ENCODE results near the gene PRKCD. TPM values are rescaled to one million over a fixed set of nuclear protein-coding genes. Genes with fewer than 3 reads are reported as not detected.

The PRKCD gene
- total and polyA plus RNA-seq, 9 of the 15 experiments (the other 6 are each of a cell fraction or from before 2014, with no cell fraction given) = 2.5 to 19.5 (median 6.1) TPM

DNA sequence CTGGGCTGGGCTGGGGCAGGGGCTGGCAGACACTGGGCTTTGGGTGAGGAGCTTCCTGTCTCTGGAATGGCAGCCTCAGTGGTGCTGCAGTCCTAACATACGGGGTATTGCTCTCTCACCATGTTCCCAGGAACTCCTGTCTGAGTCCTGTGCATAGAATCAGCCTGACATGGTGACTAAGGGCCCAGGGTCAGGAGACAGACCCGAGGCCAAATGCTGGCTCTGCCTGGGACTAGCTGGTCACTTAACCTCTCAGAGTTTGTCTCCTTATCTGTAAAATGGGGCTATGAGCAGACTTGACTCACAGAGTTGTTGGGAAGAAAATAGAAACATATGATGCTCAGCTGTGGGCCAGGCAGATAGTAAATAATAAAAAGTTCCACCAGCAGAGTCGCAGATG is 28.3 kb downstream of the PRKCD start:
- FAIRE-seq (no peak), ATAC-seq (no peak), DNase-seq (ENCODE audit: extremely low read depth in 1 of 4, low spot score in 3 of 4) (no peak)
- Histone ChIP-seq H3K27ac (ENCODE audit: extremely low read depth, low read depth, low read length) (no peak overlapping the region), H3K4me3 (no peak overlapping the region), H4K20me1 (replicated peaks; ENCODE audit: control insufficient read depth, insufficient read depth, low read length) (0 out of 2 replicates have a peak, but pooled peaks cover 2% of the 10 kb centered on the region), H3K36me3 (ENCODE audit: control insufficient read depth, insufficient read depth, low read length) (peaks cover 11% of the 10 kb centered on the region; the same call in 2 of the 3 replicates), H3K79me2 (ENCODE audit: control insufficient read depth, insufficient read depth, low read length) (no peaks in the 10 kb centered on the region), H3K9me3 (replicated peaks; ENCODE audit: control insufficient read depth, insufficient read depth, low read depth, low read length) (no peaks in the 10 kb centered on the region), H3K4me1 (replicated peaks in 1 of 2; ENCODE audit: control insufficient read depth in 2 of 2, insufficient read depth in 2 of 2, low read length in 2 of 2) (peaks cover 0 to 5% of the 10 kb centered on the region in 2 experiments; a peak in 3 of 5 replicates), H3K27me3 (ENCODE audit: control insufficient read depth in 2 of 2, insufficient read depth in 2 of 2, low read length in 2 of 2) (no peaks in the 10 kb centered on the region), H2AFZ (ENCODE audit: low read depth, low read length) (no peak overlapping the region), H3K9ac (ENCODE audit: insufficient read depth in 1 of 2, low read depth in 2 of 2, low read length in 2 of 2) (no peak overlapping the region), H3K9me1 (ENCODE audit: control insufficient read depth, insufficient read depth, low read length) (no peaks in the 10 kb centered on the region), H3K4me2 (ENCODE audit: insufficient read depth, low read length) (no peak overlapping the region)
- in situ Hi-C loops (cut with MboI) (no loop called here), intact Hi-C loops (cut with micrococcal nuclease) (no loop called here)
- POLR2A ChIA-PET = no interaction called here
- WGBS (ENCODE audit: insufficient coverage, low coverage, missing lambda C conversion rate) = 32% methylated on average over 2 of the region's 3 CpGs
- no TSS peak for BruUV-seq (replicated peaks)
- CTCF ChIA-PET (ENCODE audit: low intra/inter-chr PET ratio) = no interaction called here
- TF ChIP-seq ZNF347 (CRISPR knock-in tag; IDR thresholded peaks at IDR 0.05; ENCODE audit: low read depth) (no peak), ILK (tag; IDR thresholded peaks at IDR 0.05; ENCODE audit: borderline replicate concordance, low read depth) (no peak), MED1 (CRISPR knock-in tag; IDR thresholded peaks at IDR 0.05; ENCODE audit: borderline replicate concordance) (no peak), XRCC3 (IDR thresholded peaks at IDR 0.05) (no peak)
- TF ChIP-seq, protein P1, sequence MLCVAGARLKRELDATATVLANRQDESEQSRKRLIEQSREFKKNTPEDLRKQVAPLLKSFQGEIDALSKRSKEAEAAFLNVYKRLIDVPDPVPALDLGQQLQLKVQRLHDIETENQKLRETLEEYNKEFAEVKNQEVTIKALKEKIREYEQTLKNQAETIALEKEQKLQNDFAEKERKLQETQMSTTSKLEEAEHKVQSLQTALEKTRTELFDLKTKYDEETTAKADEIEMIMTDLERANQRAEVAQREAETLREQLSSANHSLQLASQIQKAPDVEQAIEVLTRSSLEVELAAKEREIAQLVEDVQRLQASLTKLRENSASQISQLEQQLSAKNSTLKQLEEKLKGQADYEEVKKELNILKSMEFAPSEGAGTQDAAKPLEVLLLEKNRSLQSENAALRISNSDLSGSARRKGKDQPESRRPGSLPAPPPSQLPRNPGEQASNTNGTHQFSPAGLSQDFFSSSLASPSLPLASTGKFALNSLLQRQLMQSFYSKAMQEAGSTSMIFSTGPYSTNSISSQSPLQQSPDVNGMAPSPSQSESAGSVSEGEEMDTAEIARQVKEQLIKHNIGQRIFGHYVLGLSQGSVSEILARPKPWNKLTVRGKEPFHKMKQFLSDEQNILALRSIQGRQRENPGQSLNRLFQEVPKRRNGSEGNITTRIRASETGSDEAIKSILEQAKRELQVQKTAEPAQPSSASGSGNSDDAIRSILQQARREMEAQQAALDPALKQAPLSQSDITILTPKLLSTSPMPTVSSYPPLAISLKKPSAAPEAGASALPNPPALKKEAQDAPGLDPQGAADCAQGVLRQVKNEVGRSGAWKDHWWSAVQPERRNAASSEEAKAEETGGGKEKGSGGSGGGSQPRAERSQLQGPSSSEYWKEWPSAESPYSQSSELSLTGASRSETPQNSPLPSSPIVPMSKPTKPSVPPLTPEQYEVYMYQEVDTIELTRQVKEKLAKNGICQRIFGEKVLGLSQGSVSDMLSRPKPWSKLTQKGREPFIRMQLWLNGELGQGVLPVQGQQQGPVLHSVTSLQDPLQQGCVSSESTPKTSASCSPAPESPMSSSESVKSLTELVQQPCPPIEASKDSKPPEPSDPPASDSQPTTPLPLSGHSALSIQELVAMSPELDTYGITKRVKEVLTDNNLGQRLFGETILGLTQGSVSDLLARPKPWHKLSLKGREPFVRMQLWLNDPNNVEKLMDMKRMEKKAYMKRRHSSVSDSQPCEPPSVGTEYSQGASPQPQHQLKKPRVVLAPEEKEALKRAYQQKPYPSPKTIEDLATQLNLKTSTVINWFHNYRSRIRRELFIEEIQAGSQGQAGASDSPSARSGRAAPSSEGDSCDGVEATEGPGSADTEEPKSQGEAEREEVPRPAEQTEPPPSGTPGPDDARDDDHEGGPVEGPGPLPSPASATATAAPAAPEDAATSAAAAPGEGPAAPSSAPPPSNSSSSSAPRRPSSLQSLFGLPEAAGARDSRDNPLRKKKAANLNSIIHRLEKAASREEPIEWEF (CRISPR knock-in tag; IDR thresholded peaks at IDR 0.05) = no peak
- TF ChIP-seq, protein P2, sequence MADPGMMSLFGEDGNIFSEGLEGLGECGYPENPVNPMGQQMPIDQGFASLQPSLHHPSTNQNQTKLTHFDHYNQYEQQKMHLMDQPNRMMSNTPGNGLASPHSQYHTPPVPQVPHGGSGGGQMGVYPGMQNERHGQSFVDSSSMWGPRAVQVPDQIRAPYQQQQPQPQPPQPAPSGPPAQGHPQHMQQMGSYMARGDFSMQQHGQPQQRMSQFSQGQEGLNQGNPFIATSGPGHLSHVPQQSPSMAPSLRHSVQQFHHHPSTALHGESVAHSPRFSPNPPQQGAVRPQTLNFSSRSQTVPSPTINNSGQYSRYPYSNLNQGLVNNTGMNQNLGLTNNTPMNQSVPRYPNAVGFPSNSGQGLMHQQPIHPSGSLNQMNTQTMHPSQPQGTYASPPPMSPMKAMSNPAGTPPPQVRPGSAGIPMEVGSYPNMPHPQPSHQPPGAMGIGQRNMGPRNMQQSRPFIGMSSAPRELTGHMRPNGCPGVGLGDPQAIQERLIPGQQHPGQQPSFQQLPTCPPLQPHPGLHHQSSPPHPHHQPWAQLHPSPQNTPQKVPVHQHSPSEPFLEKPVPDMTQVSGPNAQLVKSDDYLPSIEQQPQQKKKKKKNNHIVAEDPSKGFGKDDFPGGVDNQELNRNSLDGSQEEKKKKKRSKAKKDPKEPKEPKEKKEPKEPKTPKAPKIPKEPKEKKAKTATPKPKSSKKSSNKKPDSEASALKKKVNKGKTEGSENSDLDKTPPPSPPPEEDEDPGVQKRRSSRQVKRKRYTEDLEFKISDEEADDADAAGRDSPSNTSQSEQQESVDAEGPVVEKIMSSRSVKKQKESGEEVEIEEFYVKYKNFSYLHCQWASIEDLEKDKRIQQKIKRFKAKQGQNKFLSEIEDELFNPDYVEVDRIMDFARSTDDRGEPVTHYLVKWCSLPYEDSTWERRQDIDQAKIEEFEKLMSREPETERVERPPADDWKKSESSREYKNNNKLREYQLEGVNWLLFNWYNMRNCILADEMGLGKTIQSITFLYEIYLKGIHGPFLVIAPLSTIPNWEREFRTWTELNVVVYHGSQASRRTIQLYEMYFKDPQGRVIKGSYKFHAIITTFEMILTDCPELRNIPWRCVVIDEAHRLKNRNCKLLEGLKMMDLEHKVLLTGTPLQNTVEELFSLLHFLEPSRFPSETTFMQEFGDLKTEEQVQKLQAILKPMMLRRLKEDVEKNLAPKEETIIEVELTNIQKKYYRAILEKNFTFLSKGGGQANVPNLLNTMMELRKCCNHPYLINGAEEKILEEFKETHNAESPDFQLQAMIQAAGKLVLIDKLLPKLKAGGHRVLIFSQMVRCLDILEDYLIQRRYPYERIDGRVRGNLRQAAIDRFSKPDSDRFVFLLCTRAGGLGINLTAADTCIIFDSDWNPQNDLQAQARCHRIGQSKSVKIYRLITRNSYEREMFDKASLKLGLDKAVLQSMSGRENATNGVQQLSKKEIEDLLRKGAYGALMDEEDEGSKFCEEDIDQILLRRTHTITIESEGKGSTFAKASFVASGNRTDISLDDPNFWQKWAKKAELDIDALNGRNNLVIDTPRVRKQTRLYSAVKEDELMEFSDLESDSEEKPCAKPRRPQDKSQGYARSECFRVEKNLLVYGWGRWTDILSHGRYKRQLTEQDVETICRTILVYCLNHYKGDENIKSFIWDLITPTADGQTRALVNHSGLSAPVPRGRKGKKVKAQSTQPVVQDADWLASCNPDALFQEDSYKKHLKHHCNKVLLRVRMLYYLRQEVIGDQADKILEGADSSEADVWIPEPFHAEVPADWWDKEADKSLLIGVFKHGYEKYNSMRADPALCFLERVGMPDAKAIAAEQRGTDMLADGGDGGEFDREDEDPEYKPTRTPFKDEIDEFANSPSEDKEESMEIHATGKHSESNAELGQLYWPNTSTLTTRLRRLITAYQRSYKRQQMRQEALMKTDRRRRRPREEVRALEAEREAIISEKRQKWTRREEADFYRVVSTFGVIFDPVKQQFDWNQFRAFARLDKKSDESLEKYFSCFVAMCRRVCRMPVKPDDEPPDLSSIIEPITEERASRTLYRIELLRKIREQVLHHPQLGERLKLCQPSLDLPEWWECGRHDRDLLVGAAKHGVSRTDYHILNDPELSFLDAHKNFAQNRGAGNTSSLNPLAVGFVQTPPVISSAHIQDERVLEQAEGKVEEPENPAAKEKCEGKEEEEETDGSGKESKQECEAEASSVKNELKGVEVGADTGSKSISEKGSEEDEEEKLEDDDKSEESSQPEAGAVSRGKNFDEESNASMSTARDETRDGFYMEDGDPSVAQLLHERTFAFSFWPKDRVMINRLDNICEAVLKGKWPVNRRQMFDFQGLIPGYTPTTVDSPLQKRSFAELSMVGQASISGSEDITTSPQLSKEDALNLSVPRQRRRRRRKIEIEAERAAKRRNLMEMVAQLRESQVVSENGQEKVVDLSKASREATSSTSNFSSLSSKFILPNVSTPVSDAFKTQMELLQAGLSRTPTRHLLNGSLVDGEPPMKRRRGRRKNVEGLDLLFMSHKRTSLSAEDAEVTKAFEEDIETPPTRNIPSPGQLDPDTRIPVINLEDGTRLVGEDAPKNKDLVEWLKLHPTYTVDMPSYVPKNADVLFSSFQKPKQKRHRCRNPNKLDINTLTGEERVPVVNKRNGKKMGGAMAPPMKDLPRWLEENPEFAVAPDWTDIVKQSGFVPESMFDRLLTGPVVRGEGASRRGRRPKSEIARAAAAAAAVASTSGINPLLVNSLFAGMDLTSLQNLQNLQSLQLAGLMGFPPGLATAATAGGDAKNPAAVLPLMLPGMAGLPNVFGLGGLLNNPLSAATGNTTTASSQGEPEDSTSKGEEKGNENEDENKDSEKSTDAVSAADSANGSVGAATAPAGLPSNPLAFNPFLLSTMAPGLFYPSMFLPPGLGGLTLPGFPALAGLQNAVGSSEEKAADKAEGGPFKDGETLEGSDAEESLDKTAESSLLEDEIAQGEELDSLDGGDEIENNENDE (IDR thresholded peaks at IDR 0.05; ENCODE audit: low read depth, low read length) = no peak
